HG03439 (cell line): ENCODE data around the gene ADORA2B.
"Not testable (repeated sequence)": the region's sequence is repeated elsewhere in the genome, so short reads cannot be mapped to it uniquely, and the experiment has no call there.

Experiments used
- ATAC-seq: cut with Tn5 transposase; IDR thresholded peaks from one replicate; pipeline ENCODE4 v1.9.1; 2021; ENCODE audit warnings: mild to moderate bottlenecking, moderate library complexity; ENCODE audit not compliant: unreplicated experiment

ADORA2B gene

GRCh38 chr17:15921640-15922039 lies 23.3 kb upstream of the ADORA2B start:
- ATAC-seq, result no peak

DNA sequence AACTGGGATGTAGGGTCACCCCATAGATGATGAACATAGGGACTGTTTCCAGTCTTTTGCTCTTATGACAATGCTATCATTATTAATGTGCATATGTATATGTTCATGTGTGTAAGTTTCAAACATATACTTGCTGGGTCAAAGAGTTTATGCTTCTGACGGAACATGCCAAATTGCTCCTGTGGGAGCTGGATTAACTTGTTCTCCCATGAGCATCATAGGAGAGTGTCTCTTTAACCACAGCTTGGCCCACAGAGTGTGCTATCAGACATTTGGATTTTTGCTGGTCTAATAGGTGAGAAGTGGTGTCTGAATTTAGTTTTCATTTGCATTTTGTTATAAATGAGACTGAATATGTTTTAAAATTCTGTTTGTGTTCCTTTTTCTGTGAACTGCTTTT lies 22.3 kb upstream of the ADORA2B start:
- ATAC-seq, result no peak

- no peak for ATAC-seq
Measured at GRCh38 chr17:15926039-15926740, 18.7 kb upstream of the ADORA2B start.

GRCh38 chr17:15928286-15928785 lies 16.6 kb upstream of the ADORA2B start:
- no peak for ATAC-seq

- ATAC-seq, result no peak
Measured at GRCh38 chr17:15929941-15930340, 15.0 kb upstream of the ADORA2B start.

GRCh38 chr17:15930426-15930825 lies 14.5 kb upstream of the ADORA2B start:
- no peak for ATAC-seq

DNA sequence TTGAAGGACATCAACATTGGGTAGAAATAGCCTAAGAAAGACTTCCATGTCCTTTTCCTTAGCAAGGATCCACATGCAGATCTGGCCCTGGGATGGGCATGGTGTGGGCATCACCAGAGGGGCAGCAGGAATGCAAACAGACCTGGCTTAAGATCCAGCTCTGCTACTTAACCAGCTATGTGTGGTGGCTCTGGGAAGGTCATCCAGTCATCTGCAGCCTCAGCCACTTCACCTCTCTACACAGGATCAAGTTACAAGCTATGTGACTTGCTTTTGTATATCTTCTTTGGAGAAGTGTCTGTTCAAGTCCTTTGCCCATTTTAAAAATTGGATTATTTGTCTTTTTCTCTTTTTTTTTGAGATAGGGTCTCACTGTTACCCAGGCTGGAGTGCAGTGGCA lies 13.5 kb upstream of the ADORA2B start:
- ATAC-seq, result no peak

GRCh38 chr17:15934866-15935265 lies 10.1 kb upstream of the ADORA2B start:
- no peak for ATAC-seq

DNA sequence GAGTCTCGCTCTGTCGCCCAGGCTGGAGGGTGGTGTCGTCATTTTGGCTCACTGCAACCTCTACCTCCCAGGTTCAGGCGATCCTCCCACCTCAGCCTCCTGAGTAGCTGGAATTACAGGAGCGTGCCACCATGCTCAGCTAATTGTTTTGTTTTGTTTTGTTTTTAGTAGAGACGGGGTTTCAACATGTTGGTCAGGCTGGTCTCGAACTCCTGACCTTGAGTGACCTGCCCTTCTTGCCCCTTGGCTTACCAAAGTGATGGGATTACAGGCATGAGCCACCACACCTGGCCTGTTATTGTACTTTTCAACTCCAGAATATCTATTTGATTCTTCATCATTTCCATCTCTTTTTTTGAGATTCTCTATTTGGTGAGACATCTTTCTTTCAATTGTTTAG lies 9.0 kb upstream of the ADORA2B start:
- ATAC-seq, result no peak

- not testable (repeated sequence) for ATAC-seq
Measured at GRCh38 chr17:15936481-15936880, 8.4 kb upstream of the ADORA2B start.

DNA sequence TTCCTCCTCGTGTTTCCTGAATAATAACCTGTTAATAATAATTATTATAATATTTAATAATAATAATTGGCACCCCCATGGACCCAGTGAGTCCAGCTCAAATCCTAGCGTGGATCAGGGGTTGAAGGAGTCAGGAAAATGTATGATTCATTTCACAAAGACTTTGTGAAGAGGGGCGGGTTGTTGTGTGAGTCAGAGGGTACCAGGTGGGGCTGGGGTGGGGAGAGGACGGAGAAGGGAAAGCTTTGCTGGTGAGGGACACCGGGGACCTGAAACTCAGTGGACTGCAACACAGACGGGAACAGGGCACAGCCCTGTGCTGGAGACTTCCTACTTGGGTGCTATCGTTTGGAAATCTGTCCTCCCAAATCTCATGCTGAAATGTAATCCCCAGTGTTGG lies 3.1 kb upstream of the ADORA2B start:
- no peak for ATAC-seq

GRCh38 chr17:15942207-15942833 lies 2.6 kb upstream of the ADORA2B start:
- no peak for ATAC-seq

GRCh38 chr17:15943971-15944758 lies 765 bp upstream of the ADORA2B start:
- no peak for ATAC-seq

DNA sequence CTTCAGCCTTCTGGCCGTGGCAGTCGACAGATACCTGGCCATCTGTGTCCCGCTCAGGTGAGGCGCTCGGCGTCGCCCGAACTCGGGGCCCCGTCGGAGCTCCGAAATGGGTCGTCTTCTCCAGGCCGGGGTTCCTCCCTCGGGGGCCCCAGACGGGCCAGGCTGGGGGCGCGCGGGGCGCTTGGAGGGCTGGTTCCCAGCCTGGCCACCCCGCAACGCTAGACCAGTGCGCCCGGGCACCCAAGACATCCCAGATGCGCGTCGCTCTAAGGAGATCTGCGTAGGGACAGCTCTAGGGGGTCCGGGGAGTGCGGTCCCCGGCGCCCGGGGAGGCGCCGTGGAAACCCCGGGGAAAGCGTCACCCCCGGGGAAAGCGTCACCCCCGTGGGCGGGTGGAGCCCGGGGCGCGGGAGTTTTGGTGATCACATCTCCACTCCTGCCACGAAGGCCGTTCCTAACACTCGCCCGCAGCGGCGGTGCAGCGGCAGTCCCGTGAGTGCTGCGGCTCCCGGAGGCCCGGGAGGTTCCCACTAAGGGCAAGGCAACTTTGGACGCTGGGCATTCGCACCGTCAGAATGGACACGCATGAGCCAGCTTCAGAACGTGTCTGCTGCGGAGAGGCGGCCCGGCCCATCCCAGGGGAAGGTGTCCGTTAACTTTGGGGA lies 729 bp downstream of the ADORA2B start:
- ATAC-seq, result no peak

GRCh38 chr17:15946611-15947120 lies 1.7 kb downstream of the ADORA2B start:
- no peak for ATAC-seq

DNA sequence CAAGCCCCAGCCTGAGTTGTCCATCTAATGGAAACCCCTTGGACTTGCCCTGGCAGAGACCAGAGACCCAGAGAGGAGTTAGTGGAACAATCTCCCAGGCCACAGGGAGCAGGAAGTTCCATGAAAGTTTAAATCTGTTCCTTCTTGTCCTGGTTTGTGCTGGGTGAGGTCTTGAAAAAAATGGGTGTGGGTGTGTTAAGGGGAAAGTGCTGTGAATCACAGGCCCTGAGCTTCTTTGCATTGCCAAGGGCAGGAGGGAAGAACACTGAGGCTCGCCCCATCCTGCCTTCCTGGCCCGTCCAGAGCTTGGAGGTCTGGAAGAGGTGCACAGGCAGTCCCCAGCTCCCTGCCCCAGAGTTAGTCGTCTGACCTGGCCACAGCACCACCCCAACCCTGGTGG lies 2.3 kb downstream of the ADORA2B start:
- ATAC-seq, result no peak

GRCh38 chr17:15947976-15948752 lies 3.2 kb downstream of the ADORA2B start:
- no peak for ATAC-seq

DNA sequence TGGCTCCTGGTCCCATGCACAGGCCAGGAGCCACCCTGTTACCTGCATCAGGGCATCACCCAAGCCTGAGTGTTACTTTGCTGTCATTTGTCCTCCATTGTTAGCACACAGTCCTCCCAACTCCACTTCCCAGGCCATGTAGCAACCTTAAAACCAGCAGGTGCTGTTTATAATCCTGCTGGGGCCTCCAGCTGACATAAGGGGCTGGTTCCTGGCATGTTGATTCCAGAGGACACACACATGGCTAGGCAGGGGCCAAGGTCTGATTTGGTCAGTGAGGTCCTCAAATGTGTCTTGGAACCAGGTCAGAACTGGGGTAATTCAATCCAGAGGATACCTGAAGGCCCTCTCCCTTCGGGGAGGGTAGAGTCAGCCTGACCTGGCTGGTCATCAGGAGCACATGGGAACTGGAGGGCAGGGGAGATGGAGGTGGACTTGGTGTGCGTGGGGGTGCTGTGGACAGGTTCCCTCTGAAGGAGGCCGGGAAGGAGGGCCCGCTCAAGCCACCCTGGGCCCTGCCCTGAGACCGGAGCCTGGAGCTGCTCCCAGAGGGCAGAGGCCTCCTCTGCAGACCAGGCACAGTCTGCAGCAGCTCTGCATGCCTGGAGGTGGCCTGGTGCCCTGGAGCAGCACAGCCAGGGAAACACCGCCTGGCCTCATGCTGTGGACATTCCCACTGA lies 6.6 kb downstream of the ADORA2B start:
- ATAC-seq, result no peak

DNA sequence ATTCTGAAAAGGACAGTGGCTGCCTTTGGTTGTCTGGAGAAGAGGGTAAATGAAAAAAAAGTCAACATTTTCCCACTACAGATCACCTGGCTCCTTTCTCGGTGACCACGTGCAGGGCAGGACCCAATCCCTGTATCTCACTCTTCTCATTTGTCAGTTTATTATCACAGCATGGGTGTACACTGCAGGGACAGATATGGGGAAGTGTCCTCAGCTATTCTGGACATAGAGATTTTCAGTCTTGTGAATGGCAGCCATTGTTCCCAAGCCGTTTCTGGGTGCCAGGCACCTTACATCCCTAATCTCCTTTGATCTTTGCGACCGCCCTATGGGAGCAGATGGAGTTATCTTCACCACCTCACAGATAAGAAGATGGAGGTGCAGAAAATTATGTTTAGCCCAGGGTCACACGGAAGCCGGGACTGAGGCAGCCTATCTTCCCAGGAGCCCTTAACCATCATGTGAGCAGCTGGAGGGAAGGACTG lies 7.2 kb downstream of the ADORA2B start:
- no peak for ATAC-seq
